HG02763 (cell line): ENCODE results near the gene EYA2.

Experiments used
- ATAC-seq: cut with Tn5 transposase; IDR thresholded peaks from one replicate; pipeline ENCODE4 v1.9.1; 2021; ENCODE audit warnings: mild to moderate bottlenecking, moderate library complexity; ENCODE audit not compliant: unreplicated experiment

The EYA2 gene

GRCh38 chr20:47216819-47217410 lies 322.3 kb downstream of the EYA2 start:
- ATAC-seq: no peak

DNA sequence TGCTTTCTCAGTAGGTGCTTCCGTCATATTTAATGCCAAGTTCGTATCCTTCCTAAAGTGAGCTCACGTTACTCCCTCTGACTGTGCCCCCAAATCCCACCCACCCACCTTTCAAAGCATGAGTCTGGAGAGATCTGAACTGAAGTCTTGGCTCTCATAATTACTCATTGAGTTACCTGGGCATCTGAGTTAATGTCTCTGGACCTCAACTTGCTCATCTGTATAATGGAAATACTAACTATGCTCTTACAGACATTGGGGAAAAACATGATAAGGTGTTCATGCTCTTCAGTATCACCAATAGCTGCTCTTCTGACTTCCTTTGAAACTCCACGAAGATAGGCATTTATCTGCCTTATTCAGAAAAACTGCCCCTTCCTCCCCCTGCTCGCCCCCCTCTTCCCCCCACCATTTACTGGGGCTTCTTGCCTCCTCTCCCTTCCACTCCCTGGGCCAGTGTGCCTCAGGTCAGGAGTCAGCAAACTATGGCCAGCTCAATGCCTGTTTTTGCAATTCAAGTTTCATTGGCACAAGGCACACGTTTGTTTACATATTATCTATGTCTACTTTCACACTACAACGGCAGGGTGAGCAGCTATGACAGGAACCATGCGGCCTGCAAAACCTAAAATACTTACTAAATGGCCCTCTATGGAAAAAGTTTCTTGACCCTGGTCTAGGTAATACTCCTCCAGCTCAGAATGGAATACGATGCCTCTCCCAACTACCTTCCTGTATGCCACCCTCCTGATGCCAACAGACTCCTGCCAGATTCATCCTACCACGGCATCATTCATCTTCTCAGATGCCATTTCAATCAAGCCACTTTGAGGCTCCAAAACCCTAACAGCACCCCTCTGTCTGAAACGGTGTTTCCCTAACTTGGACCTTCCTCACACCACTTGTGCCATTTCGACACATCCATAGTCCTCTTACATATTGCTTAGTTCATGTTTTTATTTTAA lies 323.1 kb downstream of the EYA2 start:
- no peak for ATAC-seq

- no peak for ATAC-seq
Measured at GRCh38 chr20:47220161-47220582, 325.5 kb downstream of the EYA2 start.

DNA sequence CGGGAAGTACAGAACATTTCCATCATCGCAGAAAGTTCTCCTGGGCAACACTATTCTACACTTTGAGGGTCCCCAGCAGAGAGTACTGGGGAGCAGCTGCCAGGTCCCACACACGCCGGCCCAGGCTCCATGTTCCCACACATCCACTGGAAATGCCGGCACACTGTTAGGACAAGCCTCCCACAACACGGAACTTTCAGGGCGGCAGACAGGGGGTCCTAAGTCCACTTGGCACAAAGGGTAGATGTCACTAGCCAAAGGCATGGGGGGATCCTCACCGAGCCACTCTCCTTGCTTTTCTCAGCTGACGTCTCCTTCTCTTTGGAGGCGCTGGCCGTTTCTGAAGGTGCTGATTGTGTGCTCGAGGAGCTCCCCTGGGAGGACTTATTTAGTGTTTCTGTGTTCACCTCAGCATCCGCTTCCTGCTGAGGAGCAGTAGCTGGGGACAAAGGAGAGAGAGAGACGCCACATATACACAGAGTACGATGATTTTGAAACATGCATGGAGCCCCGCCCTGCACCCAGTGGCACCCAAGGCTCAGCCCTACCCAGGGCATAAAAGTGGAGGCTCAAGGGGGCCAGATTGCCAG lies 326.5 kb downstream of the EYA2 start:
- ATAC-seq: no peak

- ATAC-seq: no peak
Measured at GRCh38 chr20:47222468-47223119, 328.0 kb downstream of the EYA2 start.

- ATAC-seq: no peak
Measured at GRCh38 chr20:47223896-47224295, 329.3 kb downstream of the EYA2 start.

DNA sequence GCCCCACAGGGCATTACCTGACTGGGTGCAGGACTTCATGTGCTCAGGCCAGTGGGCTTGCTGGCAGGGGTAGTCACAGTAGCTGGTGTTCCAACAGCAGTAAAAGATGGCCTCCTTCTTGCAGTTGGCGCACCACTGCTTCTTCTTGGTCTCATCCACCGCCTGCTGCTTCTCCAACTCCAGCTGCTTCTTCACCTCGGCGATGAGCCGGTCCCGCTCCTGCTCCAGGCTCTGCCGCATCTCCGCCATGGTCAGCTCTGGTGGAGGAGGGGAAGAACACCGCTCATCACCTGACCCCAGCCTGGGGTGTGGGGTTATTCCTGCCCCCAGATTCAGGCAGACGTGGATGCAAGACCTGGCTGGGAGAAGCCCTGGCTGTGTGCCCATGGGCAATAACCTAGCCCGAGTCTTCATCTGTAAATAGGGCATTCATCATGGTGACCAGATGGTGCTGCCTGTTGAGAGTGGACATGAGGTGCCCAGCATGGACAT lies 329.7 kb downstream of the EYA2 start:
- ATAC-seq: no peak

DNA sequence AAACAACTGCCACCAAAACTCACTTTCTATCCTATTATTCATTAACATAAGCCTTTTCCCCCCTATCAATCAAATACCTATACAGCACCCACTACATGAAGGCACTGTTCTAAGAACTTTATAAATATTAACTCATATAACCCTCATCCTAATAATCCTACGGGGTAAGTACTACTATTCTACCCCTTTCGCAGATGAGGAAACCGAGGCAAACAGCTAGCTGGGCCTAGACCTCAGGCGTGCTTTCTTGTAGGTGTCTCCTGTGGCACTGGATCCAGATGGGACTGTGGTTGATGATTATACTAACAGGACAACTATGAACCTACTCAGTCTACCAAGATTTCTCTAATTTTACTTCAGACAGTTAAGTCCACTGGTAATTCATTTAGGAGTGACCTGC lies 330.2 kb downstream of the EYA2 start:
- no peak for ATAC-seq

DNA sequence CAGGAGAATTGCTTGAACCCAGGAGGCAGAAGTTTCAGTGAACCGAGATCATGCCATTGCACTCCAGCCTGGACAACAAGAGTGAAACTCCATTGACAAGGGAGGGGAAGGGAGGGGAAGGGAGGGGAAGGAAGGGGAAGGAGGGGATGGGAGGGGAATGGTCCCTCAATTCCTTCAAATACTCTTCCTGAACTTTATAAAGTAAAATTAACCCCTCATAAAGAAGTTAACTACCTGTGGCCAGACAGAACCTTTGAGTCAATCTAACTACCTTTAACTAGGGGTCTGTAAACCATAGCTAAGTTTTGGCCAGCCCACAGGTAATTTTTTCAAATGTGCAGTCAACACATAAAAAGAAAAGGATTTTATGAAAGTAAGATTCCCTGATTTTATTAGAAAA lies 330.8 kb downstream of the EYA2 start:
- no peak for ATAC-seq

- ATAC-seq: no peak
Measured at GRCh38 chr20:47227119-47227518, 332.5 kb downstream of the EYA2 start.

- no peak for ATAC-seq
Measured at GRCh38 chr20:47227576-47227975, 332.9 kb downstream of the EYA2 start.

- no peak for ATAC-seq
Measured at GRCh38 chr20:47228654-47229053, 334.0 kb downstream of the EYA2 start.

DNA sequence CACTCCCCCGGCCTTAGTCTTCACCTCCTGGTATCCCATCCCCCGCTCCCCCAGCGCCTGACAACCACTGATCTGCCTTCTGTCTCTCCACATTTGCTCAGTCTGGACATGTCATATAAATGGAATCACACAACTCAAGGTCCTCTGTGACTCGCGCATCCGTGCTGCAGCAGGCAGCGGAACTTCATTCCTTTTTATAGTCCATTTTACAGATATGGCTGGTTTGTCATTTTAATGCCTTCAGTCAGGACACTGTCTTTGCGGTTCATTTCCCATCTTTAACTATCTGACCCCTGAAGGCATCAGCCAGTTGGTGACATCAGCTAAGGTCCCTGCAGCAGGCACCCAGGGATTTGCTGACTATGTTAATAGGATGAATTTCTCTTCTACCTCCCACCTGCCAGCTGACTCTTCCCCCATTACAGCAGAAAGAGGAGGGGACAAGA lies 336.2 kb downstream of the EYA2 start:
- no peak for ATAC-seq

DNA sequence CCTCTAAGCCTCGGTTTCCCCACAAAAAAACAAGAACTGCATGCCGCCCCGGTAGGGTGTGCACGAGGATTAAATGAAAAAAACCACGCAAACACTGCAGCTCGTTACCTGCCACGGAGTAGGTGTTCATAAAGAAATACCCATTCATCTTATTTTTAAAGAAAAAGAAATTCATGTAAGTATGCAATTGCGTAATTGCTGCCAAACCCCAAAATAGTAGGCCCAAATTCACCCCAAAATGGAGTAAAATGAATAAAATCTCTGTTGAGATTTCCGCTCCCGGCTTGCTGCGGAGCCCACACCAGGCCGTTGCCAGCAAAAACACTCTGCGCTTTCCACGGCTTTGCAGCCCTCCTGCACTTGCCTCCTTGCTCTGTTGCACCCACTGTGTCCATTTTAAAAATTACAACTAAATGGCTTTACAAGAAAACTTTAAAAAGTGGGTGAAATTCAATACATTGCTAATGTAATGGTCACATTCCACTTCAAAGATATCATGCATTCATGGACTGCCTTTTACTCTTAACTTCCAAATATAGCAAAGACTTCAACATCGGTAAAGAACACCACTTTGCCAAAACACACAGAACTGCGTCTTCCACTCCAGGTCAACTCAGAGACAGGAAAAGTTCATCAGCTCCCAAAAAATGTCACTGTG lies 336.9 kb downstream of the EYA2 start:
- no peak for ATAC-seq

DNA sequence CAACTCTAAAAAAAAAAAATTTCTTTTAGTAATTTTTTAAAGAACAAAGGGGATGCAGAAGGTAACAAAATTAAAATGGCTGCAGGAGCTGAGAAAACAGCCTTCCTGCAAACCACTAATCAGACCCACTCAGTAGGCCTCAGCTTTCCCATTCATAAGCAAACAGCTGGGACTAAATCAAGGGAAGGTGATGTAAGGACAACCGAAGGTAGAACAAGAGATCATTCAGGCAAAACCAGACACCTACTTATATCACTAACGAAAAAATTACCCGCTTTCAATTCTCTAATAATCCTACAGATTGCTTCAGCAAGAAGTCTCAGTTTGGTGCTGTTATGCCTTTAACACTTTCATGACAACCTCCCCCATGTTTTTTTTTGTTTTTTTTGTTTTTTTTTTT lies 337.9 kb downstream of the EYA2 start:
- ATAC-seq: no peak

GRCh38 chr20:47233333-47234188 lies 338.9 kb downstream of the EYA2 start:
- ATAC-seq: no peak

- no peak for ATAC-seq
Measured at GRCh38 chr20:47235111-47235510, 340.5 kb downstream of the EYA2 start.

GRCh38 chr20:47235853-47236638 lies 341.4 kb downstream of the EYA2 start:
- ATAC-seq: no peak

DNA sequence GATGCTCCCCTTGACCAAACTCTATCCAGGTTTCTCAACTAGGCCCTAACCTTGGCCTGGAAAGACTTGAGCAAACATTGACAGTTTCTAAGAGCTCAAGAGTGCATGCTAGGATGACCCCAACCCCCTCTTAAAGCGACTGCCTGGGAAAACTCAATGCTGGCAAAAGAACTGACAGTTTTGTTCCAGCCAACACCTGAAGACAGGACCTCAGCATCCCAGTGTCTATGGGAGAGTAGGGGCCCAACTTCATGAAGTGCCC lies 341.9 kb downstream of the EYA2 start:
- no peak for ATAC-seq
